ENCODE data around the gene UBE2E3. TPM values are rescaled to one million over a fixed set of nuclear protein-coding genes. Genes with fewer than 3 reads are reported as not detected.

Gene UBE2E3
- total and polyA plus RNA-seq, 2 experiments from 2014 or later = 111 to 112 TPM

- H3K27me3 ChIP-seq (ENCODE audit: insufficient read depth) = no peaks in the 10 kb centered on the region
- no peaks in the 10 kb centered on the region for H3K9me3 Mint-ChIP-seq
- DNase-seq (ENCODE audit: low spot score) (no peak), ATAC-seq (no peak)
- no peaks in the 10 kb centered on the region for H3K36me3 ChIP-seq (ENCODE audit: insufficient read depth)
- H3K4me3 ChIP-seq = no peak overlapping the region
- no peaks in the 10 kb centered on the region for H3F3A ChIP-seq (replicated peaks; ENCODE audit: low read depth)
- no peak for TF ChIP-seq ZNF331 (CRISPR knock-in tag; IDR thresholded peaks at IDR 0.05; ENCODE audit: low read depth)
- TF ChIP-seq EZH2 (IDR thresholded peaks at IDR 0.05; ENCODE audit: low read depth, unreplicated experiment) = no peak
- TF ChIP-seq POLR2AphosphoS5 (IDR thresholded peaks at IDR 0.05; ENCODE audit: low read depth) = no peak
- no peak for TF ChIP-seq CTCF (conservative IDR thresholded peaks at IDR 0.05; ENCODE audit: low read depth in 2 of 2)
- TF ChIP-seq REST (IDR thresholded peaks at IDR 0.05; ENCODE audit: unreplicated experiment) = no peak
- no peak for TF ChIP-seq EZH2phosphoT487 (IDR thresholded peaks at IDR 0.05; ENCODE audit: unreplicated experiment)
- no peak for TF ChIP-seq ZNF462 (CRISPR knock-in tag; IDR thresholded peaks at IDR 0.05)
- TF ChIP-seq CREB1 (CRISPR knock-in tag; IDR thresholded peaks at IDR 0.05; ENCODE audit: low read depth) = no peak
- no peak for TF ChIP-seq NANOG (IDR thresholded peaks at IDR 0.05; ENCODE audit: borderline replicate concordance)
- no peak for TF ChIP-seq STAT1 (IDR thresholded peaks at IDR 0.05; ENCODE audit: unreplicated experiment)
- TF ChIP-seq ETS1 (IDR thresholded peaks at IDR 0.05) = no peak
- no peak for TF ChIP-seq ZNF114 (CRISPR knock-in tag; IDR thresholded peaks at IDR 0.05)
- no peak for TF ChIP-seq JUNB (IDR thresholded peaks at IDR 0.05; ENCODE audit: unreplicated experiment)
- H3K9me2 ChIP-seq (ENCODE audit: insufficient read depth) = no peaks in the 10 kb centered on the region
- H4K20me1 ChIP-seq (replicated peaks; ENCODE audit: insufficient read depth) = no peaks in the 10 kb centered on the region
- no peaks in the 10 kb centered on the region for H3K4me1 Mint-ChIP-seq
- H3K27ac Mint-ChIP-seq = no peak overlapping the region
- no peaks in the 10 kb centered on the region for H3K27me3 Mint-ChIP-seq (ENCODE audit: insufficient read depth, low read depth, poor library complexity)
- H3K4me3 Mint-ChIP-seq = no peak overlapping the region
- no peaks in the 10 kb centered on the region for H3K79me2 ChIP-seq (replicated peaks; ENCODE audit: insufficient read depth)
- H3K4me1 ChIP-seq (ENCODE audit: insufficient read depth) = no peaks in the 10 kb centered on the region
- no peaks in the 10 kb centered on the region for H3K36me3 Mint-ChIP-seq (ENCODE audit: low read depth)
- no peak overlapping the region for H2AFZ ChIP-seq
- no peak overlapping the region for H3K4me2 ChIP-seq
- H3K27ac ChIP-seq (ENCODE audit: low read depth) = no peak overlapping the region
These were observed 26.9 kb upstream of the UBE2E3 start for GRCh38 chr2:180953550-180953949.

Measured in GM23338 (cell line).